TTC549 (cell line): ENCODE data around the gene SCTR.

Source experiments
- FAIRE-seq: peaks from 2 replicates; lab custom pipeline; 2012; peaks lifted over from hg19 to GRCh38; lab: Jason Lieb, UNC

Gene SCTR

GRCh38 chr2:119487434-119488244 lies 36.6 kb downstream of the SCTR start:
- no peak for FAIRE-seq

GRCh38 chr2:119486886-119487285 lies 37.4 kb downstream of the SCTR start:
- FAIRE-seq, result no peak

GRCh38 chr2:119486196-119486827 lies 38.0 kb downstream of the SCTR start:
- FAIRE-seq, result no peak

DNA sequence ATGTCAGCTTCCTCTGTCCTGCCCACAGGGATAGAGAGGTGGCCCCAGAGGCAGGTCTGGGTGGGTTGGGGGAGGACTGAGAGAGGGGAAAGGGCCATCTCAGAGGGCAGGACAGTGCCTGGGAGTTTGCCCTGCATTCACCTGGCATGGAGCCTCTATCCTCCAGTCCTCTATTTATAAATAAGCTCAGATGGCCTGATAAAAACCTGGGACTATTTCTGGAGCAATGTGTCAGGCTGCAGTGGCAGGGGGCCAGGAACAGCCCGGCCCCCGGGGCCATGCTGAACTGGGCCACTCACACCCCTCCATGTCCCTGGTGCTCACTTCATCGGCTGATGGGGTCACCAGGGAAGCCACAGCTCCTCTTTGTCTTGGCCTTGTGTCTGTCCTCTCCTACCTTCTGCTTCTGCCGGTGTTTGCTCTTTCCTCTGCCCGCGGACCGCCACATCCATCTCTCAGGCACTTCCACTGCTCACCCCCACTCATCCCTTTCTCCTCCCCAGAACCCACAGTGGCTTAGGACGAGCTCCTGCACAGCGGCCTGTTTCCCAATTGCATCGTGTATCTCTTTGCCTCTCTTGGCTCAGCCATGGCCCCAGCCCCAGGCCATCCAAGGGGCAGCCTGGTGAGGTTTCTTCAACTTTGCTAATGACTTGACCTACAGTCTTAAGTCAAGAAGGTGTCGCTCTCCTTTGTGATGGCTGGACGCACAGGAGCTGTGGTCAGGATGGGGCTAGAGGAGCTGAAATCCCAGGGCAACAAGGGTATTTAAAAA lies 38.8 kb downstream of the SCTR start:
- FAIRE-seq, result no peak

DNA sequence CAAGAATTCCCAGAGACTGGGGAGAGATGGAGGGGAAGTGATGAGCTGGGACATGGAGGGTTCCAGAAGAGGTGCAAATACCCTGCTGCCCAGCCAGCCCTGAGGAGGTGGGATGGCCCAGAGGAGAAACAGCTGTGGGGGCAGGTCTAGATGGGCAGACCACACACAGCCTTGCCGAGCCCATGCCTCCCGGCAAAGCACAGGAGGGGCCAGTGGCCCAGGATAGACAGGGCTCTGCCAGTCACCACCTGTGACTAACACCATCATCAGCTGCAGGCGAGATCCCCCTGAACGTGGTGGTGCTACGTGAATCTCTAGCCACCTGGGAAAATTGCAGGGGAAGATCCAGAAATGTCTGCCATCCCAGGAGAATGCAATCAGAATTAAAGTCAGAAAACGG lies 39.4 kb downstream of the SCTR start:
- FAIRE-seq, result no peak

- FAIRE-seq, result no peak
These were observed 40.2 kb downstream of the SCTR start for GRCh38 chr2:119483896-119484718.

GRCh38 chr2:119483395-119483753 lies 40.9 kb downstream of the SCTR start:
- no peak for FAIRE-seq

GRCh38 chr2:119482481-119483394 lies 41.5 kb downstream of the SCTR start:
- FAIRE-seq, result no peak

- no peak for FAIRE-seq
These were observed 42.5 kb downstream of the SCTR start for GRCh38 chr2:119481501-119482455.

GRCh38 chr2:119480718-119481142 lies 43.6 kb downstream of the SCTR start:
- no peak for FAIRE-seq

DNA sequence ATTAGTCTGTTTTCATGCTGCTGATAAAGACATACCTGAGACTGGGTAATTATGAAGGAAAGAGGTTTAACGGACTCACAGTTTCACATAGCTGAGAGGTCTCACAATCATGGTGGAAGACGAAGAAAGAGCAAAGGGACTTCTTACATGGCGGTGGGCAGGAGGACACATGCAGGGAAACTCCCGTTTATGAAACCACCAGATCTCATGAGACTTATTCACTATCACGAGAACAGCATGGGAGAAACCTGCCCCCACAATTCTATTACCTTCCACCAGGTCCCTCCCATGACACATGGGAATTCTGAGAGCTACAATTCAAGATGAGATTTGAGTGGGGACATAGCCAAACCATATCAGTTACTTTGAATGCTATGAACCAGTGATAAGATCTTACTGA lies 44.1 kb downstream of the SCTR start:
- FAIRE-seq, result no peak

GRCh38 chr2:119478978-119479295 lies 45.3 kb downstream of the SCTR start:
- no peak for FAIRE-seq

DNA sequence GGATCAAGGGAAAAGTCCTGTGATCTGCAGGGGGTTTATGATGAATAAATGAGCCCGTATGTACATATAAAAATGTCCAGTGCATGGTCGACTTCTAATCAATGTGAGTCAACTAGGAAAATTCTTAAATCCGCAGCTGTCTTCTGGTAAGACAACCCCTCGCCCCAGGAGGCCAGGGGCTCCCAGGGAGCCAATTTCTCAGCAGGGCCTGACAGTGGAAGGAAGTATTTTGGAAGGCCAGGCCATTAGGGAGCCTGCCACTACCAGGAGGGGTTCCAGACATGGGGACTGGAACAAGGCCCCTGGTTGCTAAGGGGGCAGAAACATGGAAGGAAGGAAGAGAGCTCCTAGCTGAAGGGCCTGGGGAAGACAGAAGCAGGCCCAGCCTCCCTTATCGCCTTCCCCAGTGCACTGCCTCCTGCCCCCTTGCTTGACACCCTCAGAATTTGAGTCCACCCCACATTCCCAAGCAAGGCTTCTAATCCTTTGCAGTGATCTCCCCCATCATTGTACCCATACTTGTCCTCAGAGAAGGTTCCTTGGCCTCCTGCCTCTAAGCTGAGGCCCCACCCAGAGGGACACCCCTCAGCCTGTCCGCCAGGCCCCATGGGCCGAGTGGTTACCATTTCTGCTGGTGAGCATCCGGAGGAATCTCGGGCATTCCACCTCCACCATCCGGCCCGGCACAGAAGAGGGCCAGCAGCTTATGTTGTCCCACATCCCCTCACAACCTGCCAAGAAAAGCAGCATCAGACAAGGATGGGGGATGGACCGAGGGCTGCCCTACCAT lies 45.9 kb downstream of the SCTR start:
- FAIRE-seq, result no peak

GRCh38 chr2:119477113-119477505 lies 47.2 kb downstream of the SCTR start:
- no peak for FAIRE-seq

DNA sequence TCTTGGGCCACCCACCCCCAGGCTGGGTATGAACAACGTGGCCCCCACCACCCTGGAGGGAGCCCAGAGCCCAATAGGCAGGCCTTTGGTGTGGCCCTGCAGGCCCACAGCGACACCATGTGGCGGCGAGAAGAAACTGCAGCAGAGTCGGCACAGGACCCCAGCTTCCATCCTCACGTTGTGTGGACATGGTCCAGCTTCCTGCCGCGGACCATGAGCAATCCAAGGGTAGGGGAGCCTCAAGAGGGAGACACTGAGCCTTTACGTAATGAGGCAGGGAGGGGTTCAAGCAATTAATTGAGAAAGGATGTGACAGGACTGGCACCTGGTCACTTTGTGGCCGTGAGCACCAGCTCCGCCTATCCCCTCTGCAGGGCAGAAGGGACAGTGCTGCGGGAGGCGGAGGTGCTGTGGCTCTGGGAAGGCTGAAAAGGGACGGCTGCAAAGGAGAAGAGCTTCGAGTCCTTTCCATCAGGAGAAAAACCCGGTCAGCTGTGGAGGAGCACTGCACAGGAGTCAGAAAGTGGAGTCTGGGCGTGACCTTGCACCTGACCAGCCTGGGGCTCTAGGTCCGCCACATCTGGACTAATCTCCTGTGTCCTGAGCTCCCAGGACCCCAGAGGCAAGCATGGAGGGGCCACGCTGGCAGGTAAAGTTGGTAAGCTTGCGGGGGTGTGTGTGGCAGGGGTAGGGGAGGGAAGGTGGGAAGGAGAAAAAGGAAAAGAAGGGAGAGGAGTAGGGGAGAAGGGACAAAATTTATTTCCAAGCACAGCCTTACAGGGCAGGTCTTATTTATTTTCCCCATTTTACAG lies 47.8 kb downstream of the SCTR start:
- FAIRE-seq, result peak; percentile 70

- FAIRE-seq, result no peak
These were observed 48.4 kb downstream of the SCTR start for GRCh38 chr2:119475857-119476244.

DNA sequence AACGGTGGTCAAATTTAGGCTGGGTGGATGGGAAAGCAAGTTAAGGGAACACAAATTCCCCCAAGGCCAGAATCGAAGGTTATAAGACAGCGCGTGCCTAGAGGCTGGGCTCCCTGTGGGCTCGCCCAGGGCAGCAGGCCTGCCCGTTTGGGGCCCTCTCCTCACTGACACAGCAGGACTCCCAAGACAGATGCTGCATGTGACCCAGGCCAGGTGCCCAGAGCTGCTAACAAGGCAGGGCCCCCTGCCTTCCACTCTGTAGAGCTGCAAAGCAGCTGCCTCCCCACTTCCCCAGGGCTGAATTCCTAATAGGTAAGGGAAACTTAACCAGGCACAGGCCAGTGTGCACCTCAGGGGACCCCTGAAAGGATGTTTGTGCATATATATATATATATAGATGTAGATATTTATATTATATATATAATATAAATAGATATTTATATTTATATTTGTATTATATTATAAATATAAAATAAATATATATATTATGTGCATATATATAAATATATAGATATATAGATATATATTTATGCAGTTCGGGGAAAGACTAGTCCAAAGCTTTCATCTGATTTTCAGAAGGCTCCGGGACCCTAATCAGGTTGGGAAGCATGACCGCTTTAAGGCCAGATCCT lies 48.9 kb downstream of the SCTR start:
- peak; percentile 34 for FAIRE-seq
